Breast epithelium (tissue), 3 donors: ENCODE results near the gene DNAH8.

ENCODE experiments used
- POLR2A ChIP-seq: fragments of 450-650 bp; IDR thresholded peaks from one replicate; pipeline ENCODE4 v1.6.1; 2016; ENCODE audit warnings: antibody characterized with exemption, mild to moderate bottlenecking, moderate library complexity
- POLR2AphosphoS5 ChIP-seq, 3 donors: sonication (generic); formaldehyde crosslinking; IDR thresholded peaks; one replicate each; pipeline ENCODE4 v1.6.1; 2017; ENCODE audit warnings: antibody characterized with exemption in 3 of 3
- TF ChIP-seq, protein P1 (sequence below), 3 donors: fragments of 450-650 bp; IDR thresholded peaks; one replicate each; pipeline ENCODE4 v1.5.1; 2016 to 2017; ENCODE audit warnings: antibody characterized with exemption in 3 of 3, mild to moderate bottlenecking in 3 of 3, moderate library complexity in 3 of 3

DNA sequence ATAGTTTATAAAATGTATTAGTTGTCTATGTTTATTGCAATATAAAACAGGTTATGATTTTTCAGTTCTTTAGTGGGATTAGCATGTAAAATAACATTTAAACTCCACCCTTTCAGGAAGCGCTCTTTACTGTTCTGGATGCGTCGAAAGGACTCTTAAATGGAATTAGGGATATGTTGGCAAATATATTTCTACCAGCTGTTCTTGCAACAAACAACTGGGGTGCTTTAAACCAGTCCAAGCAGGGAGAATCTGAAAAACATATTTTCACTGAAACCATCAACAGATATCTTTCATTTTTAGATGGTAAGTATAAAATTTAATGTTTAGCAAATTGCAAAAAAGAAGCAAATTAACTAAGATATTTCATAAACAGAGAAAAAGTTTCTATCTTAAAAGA lies 21.8 kb downstream of the DNAH8 start:
- TF ChIP-seq, protein P1, sequence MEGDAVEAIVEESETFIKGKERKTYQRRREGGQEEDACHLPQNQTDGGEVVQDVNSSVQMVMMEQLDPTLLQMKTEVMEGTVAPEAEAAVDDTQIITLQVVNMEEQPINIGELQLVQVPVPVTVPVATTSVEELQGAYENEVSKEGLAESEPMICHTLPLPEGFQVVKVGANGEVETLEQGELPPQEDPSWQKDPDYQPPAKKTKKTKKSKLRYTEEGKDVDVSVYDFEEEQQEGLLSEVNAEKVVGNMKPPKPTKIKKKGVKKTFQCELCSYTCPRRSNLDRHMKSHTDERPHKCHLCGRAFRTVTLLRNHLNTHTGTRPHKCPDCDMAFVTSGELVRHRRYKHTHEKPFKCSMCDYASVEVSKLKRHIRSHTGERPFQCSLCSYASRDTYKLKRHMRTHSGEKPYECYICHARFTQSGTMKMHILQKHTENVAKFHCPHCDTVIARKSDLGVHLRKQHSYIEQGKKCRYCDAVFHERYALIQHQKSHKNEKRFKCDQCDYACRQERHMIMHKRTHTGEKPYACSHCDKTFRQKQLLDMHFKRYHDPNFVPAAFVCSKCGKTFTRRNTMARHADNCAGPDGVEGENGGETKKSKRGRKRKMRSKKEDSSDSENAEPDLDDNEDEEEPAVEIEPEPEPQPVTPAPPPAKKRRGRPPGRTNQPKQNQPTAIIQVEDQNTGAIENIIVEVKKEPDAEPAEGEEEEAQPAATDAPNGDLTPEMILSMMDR (IDR thresholded peaks at IDR 0.05), result no peak
- TF ChIP-seq POLR2A, result no peak
- no peak for TF ChIP-seq POLR2AphosphoS5 (IDR thresholded peaks at IDR 0.05)
